ENCODE measurements around the gene SLC6A18.

GRCh38 chr5:1254196-1254595 is 29.0 kb downstream of the SLC6A18 start:
- TF ChIP-seq EZH2 (IDR thresholded peaks at IDR 0.05; ENCODE audit: low read length, missing control alignments): no peak
- no peak for TF ChIP-seq CTCF (conservative IDR thresholded peaks at IDR 0.05 in 1 of 2, IDR thresholded peaks at IDR 0.05 in 1 of 2; ENCODE audit: low read depth in 1 of 2, low read length in 2 of 2)

Data from fibroblast of lung (primary cell).